ENCODE results near the gene UBL4A.

The UBL4A gene

GRCh38 chrX:154439841-154440240 lies 46.6 kb downstream of the UBL4A start:
- DNase-seq (ENCODE audit: low read depth) = no peak
- H3K4me3 ChIP-seq (ENCODE audit: low read depth, low read length) = no peak overlapping the region
- TF ChIP-seq MYC (IDR thresholded peaks at IDR 0.05; ENCODE audit: low read depth, low read length) (no peak), MAX (IDR thresholded peaks at IDR 0.05; ENCODE audit: low read depth, low read length) (no peak), POLR2A (IDR thresholded peaks at IDR 0.05; ENCODE audit: extremely low read depth, insufficient read length) (no peak), CTCF (IDR thresholded peaks at IDR 0.05; ENCODE audit: low read depth, low read length) (no peak)

GRCh38 chrX:154437971-154438893 lies 48.2 kb downstream of the UBL4A start:
- peak overlapping the region; percentile 50 for H3K4me3 ChIP-seq (ENCODE audit: low read depth, low read length)
- DNase-seq (ENCODE audit: low read depth) = no peak
- TF ChIP-seq MAX (IDR thresholded peaks at IDR 0.05; ENCODE audit: low read depth, low read length) (no peak), POLR2A (IDR thresholded peaks at IDR 0.05; ENCODE audit: extremely low read depth, insufficient read length) (no peak), MYC (IDR thresholded peaks at IDR 0.05; ENCODE audit: low read depth, low read length) (no peak), CTCF (IDR thresholded peaks at IDR 0.05; ENCODE audit: low read depth, low read length) (no peak)

GRCh38 chrX:154436983-154437752 lies 49.2 kb downstream of the UBL4A start, which contains the start of gene GDI1:
GDI1 (plus strand) TSS chrX:154437154; CDS start chrX:154437255, 101 bp downstream.
- H3K4me3 ChIP-seq (ENCODE audit: low read depth, low read length) = peak within 1 kb of the TSS; percentile 50
- DNase-seq (ENCODE audit: low read depth) = peak; percentile 65
- TF ChIP-seq MYC (IDR thresholded peaks at IDR 0.05; ENCODE audit: low read depth, low read length) = no peak
- no peak for TF ChIP-seq POLR2A (IDR thresholded peaks at IDR 0.05; ENCODE audit: extremely low read depth, insufficient read length)
- no peak for TF ChIP-seq MAX (IDR thresholded peaks at IDR 0.05; ENCODE audit: low read depth, low read length)
- TF ChIP-seq CTCF (IDR thresholded peaks at IDR 0.05; ENCODE audit: low read depth, low read length) = no peak

- DNase-seq (ENCODE audit: low read depth) = peak; percentile 51
- TF ChIP-seq MAX (IDR thresholded peaks at IDR 0.05; ENCODE audit: low read depth, low read length) (no peak), MYC (IDR thresholded peaks at IDR 0.05; ENCODE audit: low read depth, low read length) (no peak), POLR2A (IDR thresholded peaks at IDR 0.05; ENCODE audit: extremely low read depth, insufficient read length) (no peak), CTCF (IDR thresholded peaks at IDR 0.05; ENCODE audit: low read depth, low read length) (no peak)
- H3K4me3 ChIP-seq (ENCODE audit: low read depth, low read length) = no peak overlapping the region
These were observed 49.9 kb downstream of the UBL4A start for GRCh38 chrX:154436374-154436982.

- no peak for DNase-seq (ENCODE audit: low read depth)
- H3K4me3 ChIP-seq (ENCODE audit: low read depth, low read length) = no peak overlapping the region
These were observed 51.2 kb downstream of the UBL4A start for GRCh38 chrX:154435171-154435733.

More at GRCh38 chrX:154435171-154435733, 51.2 kb downstream of the UBL4A start:
- no peak for TF ChIP-seq MAX (IDR thresholded peaks at IDR 0.05; ENCODE audit: low read depth, low read length)
- TF ChIP-seq MYC (IDR thresholded peaks at IDR 0.05; ENCODE audit: low read depth, low read length) = no peak
- TF ChIP-seq POLR2A (IDR thresholded peaks at IDR 0.05; ENCODE audit: extremely low read depth, insufficient read length) = no peak
- no peak for TF ChIP-seq CTCF (IDR thresholded peaks at IDR 0.05; ENCODE audit: low read depth, low read length)

Measured in NB4 (cell line).